Measurements from ENCODE around the gene MRLN. TPM values are rescaled to one million over a fixed set of nuclear protein-coding genes. Genes with fewer than 3 reads are reported as not detected.

MRLN gene
- total and polyA plus RNA-seq, 10 of the 15 experiments (the other 5 are each of a cell fraction or from before 2014, with no cell fraction given) = 0.19 TPM; not detected in 9

DNA sequence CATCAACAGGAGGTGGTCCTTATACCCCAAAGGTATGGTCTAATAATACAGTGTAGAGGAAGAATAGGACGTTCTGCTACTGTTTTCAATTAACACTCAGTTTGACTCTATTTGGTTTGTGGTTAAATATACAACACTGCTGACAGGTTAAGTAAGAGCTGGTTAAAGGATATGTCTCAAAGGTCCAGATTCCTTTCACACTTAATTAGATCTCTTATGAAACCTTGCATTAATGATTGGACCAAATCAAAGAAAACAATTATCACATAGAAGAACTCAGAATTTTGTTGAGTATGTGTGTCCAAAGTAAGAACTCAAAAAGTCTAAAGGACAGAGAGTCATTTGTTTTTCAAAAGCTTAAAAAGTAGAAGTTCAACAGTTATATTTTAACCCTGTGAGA lies 18.0 kb downstream of the MRLN start:
- intact Hi-C loops (cut with micrococcal nuclease; ENCODE audit: unreplicated experiment) = no loop called here
- RAD21 ChIA-PET (ENCODE audit: unreplicated experiment) = no interaction called here

More for the DNA sequence above, 18.0 kb downstream of the MRLN start:
- 0% methylated on average over 1 of the region's 1 CpG for WGBS (ENCODE audit: insufficient coverage, insufficient replicate concordance, low lambda C conversion rate, missing lambda C conversion rate)
- Histone ChIP-seq H2AFZ (ENCODE audit: control insufficient read depth, low read depth, low read length) (no peak overlapping the region), H3K4me2 (ENCODE audit: control insufficient read depth, insufficient read depth) (no peak overlapping the region), H3K9me3 (replicated peaks; ENCODE audit: control insufficient read depth, insufficient read depth, low read length) (no peaks in the 10 kb centered on the region), H3K79me2 (ENCODE audit: control insufficient read depth, insufficient read depth, low read length) (no peaks in the 10 kb centered on the region), H3K36me3 (ENCODE audit: control insufficient read depth in 2 of 2, insufficient read depth in 2 of 2, low read length in 1 of 2) (no peaks in the 10 kb centered on the region), H3K9ac (ENCODE audit: control insufficient read depth, insufficient read depth, low read length) (no peak overlapping the region), H3K27me3 (replicated peaks in 1 of 2; ENCODE audit: control insufficient read depth in 2 of 2, insufficient read depth in 2 of 2, low read length in 1 of 2) (no peaks in the 10 kb centered on the region), H3K4me1 (ENCODE audit: control insufficient read depth, insufficient read depth, low read length) (no peaks in the 10 kb centered on the region), H3K27ac (ENCODE audit: control insufficient read depth, insufficient read depth) (no peak overlapping the region), H4K20me1 (ENCODE audit: control insufficient read depth, insufficient read depth) (no peaks in the 10 kb centered on the region), H3K4me3 (no peak overlapping the region)
- FAIRE-seq = no peak
- ChIA-PET CTCF (interaction anchor here (1.6 kb wide), 1 partner anchor 32 kb away, joined by 3 read pairs; no protein-coding TSS in a partner anchor), SMC1A (ENCODE audit: uncharacterized antibody, unreplicated experiment) (interaction anchor here (1.4 kb wide), 1 partner anchor 66 kb away, joined by 3 read pairs; no protein-coding TSS in a partner anchor), POLR2A (interaction anchor here (0.6 kb wide), 1 partner anchor 69 kb away, joined by 3 read pairs; no protein-coding TSS in a partner anchor)
- no peak for ATAC-seq
- TF ChIP-seq TAF1 (IDR thresholded peaks at IDR 0.05; ENCODE audit: borderline replicate concordance, low read depth, low read length) (no peak), HCFC1 (IDR thresholded peaks at IDR 0.05; ENCODE audit: low read length) (no peak), POLR2AphosphoS2 (IDR thresholded peaks at IDR 0.05; ENCODE audit: low read depth, low read length) (no peak), LARP7 (IDR thresholded peaks at IDR 0.05) (no peak), BCL11A (IDR thresholded peaks at IDR 0.05; ENCODE audit: low read depth, low read length) (no peak), EP300 (IDR thresholded peaks at IDR 0.05; ENCODE audit: borderline replicate concordance in 1 of 2, control insufficient read depth in 1 of 2, low read depth in 2 of 2, low read length in 2 of 2) (no peak), HDGF (IDR thresholded peaks at IDR 0.05) (no peak), BHLHE40 (IDR thresholded peaks at IDR 0.05; ENCODE audit: borderline replicate concordance in 1 of 2, low read depth in 2 of 2, low read length in 1 of 2) (no peak), RAD51 (IDR thresholded peaks at IDR 0.05) (no peak)
- TF ChIP-seq, protein P1, sequence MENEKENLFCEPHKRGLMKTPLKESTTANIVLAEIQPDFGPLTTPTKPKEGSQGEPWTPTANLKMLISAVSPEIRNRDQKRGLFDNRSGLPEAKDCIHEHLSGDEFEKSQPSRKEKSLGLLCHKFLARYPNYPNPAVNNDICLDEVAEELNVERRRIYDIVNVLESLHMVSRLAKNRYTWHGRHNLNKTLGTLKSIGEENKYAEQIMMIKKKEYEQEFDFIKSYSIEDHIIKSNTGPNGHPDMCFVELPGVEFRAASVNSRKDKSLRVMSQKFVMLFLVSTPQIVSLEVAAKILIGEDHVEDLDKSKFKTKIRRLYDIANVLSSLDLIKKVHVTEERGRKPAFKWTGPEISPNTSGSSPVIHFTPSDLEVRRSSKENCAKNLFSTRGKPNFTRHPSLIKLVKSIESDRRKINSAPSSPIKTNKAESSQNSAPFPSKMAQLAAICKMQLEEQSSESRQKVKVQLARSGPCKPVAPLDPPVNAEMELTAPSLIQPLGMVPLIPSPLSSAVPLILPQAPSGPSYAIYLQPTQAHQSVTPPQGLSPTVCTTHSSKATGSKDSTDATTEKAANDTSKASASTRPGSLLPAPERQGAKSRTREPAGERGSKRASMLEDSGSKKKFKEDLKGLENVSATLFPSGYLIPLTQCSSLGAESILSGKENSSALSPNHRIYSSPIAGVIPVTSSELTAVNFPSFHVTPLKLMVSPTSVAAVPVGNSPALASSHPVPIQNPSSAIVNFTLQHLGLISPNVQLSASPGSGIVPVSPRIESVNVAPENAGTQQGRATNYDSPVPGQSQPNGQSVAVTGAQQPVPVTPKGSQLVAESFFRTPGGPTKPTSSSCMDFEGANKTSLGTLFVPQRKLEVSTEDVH (IDR thresholded peaks at IDR 0.05; ENCODE audit: low read depth, partially characterized antibody) = no peak
- TF ChIP-seq, protein P2, sequence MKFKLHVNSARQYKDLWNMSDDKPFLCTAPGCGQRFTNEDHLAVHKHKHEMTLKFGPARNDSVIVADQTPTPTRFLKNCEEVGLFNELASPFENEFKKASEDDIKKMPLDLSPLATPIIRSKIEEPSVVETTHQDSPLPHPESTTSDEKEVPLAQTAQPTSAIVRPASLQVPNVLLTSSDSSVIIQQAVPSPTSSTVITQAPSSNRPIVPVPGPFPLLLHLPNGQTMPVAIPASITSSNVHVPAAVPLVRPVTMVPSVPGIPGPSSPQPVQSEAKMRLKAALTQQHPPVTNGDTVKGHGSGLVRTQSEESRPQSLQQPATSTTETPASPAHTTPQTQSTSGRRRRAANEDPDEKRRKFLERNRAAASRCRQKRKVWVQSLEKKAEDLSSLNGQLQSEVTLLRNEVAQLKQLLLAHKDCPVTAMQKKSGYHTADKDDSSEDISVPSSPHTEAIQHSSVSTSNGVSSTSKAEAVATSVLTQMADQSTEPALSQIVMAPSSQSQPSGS (IDR thresholded peaks at IDR 0.05; ENCODE audit: low read length) = no peak
- TF ChIP-seq, protein P3, sequence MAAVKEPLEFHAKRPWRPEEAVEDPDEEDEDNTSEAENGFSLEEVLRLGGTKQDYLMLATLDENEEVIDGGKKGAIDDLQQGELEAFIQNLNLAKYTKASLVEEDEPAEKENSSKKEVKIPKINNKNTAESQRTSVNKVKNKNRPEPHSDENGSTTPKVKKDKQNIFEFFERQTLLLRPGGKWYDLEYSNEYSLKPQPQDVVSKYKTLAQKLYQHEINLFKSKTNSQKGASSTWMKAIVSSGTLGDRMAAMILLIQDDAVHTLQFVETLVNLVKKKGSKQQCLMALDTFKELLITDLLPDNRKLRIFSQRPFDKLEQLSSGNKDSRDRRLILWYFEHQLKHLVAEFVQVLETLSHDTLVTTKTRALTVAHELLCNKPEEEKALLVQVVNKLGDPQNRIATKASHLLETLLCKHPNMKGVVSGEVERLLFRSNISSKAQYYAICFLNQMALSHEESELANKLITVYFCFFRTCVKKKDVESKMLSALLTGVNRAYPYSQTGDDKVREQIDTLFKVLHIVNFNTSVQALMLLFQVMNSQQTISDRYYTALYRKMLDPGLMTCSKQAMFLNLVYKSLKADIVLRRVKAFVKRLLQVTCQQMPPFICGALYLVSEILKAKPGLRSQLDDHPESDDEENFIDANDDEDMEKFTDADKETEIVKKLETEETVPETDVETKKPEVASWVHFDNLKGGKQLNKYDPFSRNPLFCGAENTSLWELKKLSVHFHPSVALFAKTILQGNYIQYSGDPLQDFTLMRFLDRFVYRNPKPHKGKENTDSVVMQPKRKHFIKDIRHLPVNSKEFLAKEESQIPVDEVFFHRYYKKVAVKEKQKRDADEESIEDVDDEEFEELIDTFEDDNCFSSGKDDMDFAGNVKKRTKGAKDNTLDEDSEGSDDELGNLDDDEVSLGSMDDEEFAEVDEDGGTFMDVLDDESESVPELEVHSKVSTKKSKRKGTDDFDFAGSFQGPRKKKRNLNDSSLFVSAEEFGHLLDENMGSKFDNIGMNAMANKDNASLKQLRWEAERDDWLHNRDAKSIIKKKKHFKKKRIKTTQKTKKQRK (IDR thresholded peaks at IDR 0.05; ENCODE audit: low read depth, low read length) = no peak
- TF ChIP-seq, protein P4, sequence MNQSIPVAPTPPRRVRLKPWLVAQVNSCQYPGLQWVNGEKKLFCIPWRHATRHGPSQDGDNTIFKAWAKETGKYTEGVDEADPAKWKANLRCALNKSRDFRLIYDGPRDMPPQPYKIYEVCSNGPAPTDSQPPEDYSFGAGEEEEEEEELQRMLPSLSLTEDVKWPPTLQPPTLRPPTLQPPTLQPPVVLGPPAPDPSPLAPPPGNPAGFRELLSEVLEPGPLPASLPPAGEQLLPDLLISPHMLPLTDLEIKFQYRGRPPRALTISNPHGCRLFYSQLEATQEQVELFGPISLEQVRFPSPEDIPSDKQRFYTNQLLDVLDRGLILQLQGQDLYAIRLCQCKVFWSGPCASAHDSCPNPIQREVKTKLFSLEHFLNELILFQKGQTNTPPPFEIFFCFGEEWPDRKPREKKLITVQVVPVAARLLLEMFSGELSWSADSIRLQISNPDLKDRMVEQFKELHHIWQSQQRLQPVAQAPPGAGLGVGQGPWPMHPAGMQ (IDR thresholded peaks at IDR 0.05; ENCODE audit: borderline replicate concordance) = no peak
- no TSS peak for BruUV-seq (replicated peaks)
- DNase-seq (ENCODE audit: low read depth, low spot score) = no peak
- in situ Hi-C loops (cut with MboI) = no loop called here

Measured in GM12878 (cell line).